GM21360 (cell line): ENCODE data around the gene RPS6KB1.
A peak's percentile ranks its signal among the peaks of the same experiment; 100 is the strongest.
"Not testable (repeated sequence)": the region's sequence is repeated elsewhere in the genome, so short reads cannot be mapped to it uniquely, and the experiment has no call there.

Experiments used
- ATAC-seq: cut with Tn5 transposase; IDR thresholded peaks from one replicate; pipeline ENCODE4 v1.9.1; 2021; ENCODE audit warnings: mild to moderate bottlenecking, moderate library complexity; ENCODE audit not compliant: unreplicated experiment

RPS6KB1 gene

GRCh38 chr17:59892924-59893675, at the start of gene RPS6KB1, which contains the start of gene TUBD1:
RPS6KB1 (plus strand) TSS chr17:59893121; CDS start chr17:59893185, 64 bp downstream.
TUBD1 (minus strand) TSS chr17:59892943; CDS start chr17:59891002, 1,941 bp downstream.
- ATAC-seq: peak; percentile 78

GRCh38 chr17:59844884-59845594, 47.9 kb upstream of the RPS6KB1 start:
- no peak for ATAC-seq

- no peak for ATAC-seq
Measured at GRCh38 chr17:59845595-59846393, 47.1 kb upstream of the RPS6KB1 start.

- peak; percentile 47 for ATAC-seq
Measured at GRCh38 chr17:59846394-59847165, 46.3 kb upstream of the RPS6KB1 start.

GRCh38 chr17:59848385-59848668, 44.6 kb upstream of the RPS6KB1 start:
- ATAC-seq: no peak

- ATAC-seq: no peak
Measured at GRCh38 chr17:59848778-59849177, 44.1 kb upstream of the RPS6KB1 start.

GRCh38 chr17:59850311-59850710, 42.6 kb upstream of the RPS6KB1 start:
- ATAC-seq: not testable (repeated sequence)

GRCh38 chr17:59851439-59852375, 41.2 kb upstream of the RPS6KB1 start:
- no peak for ATAC-seq

GRCh38 chr17:59852847-59853167, 40.1 kb upstream of the RPS6KB1 start:
- not testable (repeated sequence) for ATAC-seq

- no peak for ATAC-seq
Measured at GRCh38 chr17:59853168-59853918, 39.6 kb upstream of the RPS6KB1 start.

- ATAC-seq: not testable (repeated sequence)
Measured at GRCh38 chr17:59853919-59854729, 38.8 kb upstream of the RPS6KB1 start.

GRCh38 chr17:59856859-59857794, 35.8 kb upstream of the RPS6KB1 start:
- ATAC-seq: no peak

GRCh38 chr17:59858167-59858816, 34.6 kb upstream of the RPS6KB1 start:
- ATAC-seq: no peak

- ATAC-seq: no peak
Measured at GRCh38 chr17:59858932-59859331, 34.0 kb upstream of the RPS6KB1 start.

- ATAC-seq: no peak
Measured at GRCh38 chr17:59859444-59860025, 33.4 kb upstream of the RPS6KB1 start.

GRCh38 chr17:59863616-59864015, 29.3 kb upstream of the RPS6KB1 start:
- ATAC-seq: no peak

GRCh38 chr17:59869941-59870218, 23.0 kb upstream of the RPS6KB1 start:
- ATAC-seq: no peak
